HL-60 (cell line): ENCODE data around the gene STPG4.

Experiments used
- DNase-seq, 2 experiments: peaks; one replicate each; pipeline ENCODE4 v3.0.0-alpha.2; 2010 to 2020; ENCODE audit warnings: low read depth in 1 of 2, low spot score in 1 of 2
- H3K27ac ChIP-seq: fragments of 250-450 bp; sonication (Bioruptor Pico); replicated peaks from 2 replicates; pipeline ENCODE4 v1.5.1; 2020; ENCODE audit warnings: mild to moderate bottlenecking, moderate library complexity
- H3K27me3 ChIP-seq: fragments of 250-450 bp; sonication (Bioruptor Pico); 2 replicates; pipeline ENCODE4 v1.5.1; 2021; ENCODE audit warnings: mild to moderate bottlenecking, moderate library complexity; ENCODE audit not compliant: insufficient read depth, poor library complexity, severe bottlenecking
- H3K4me3 ChIP-seq: replicated peaks from 2 replicates; pipeline ENCODE4 v1.5.1; 2011; ENCODE audit warnings: mild to moderate bottlenecking, control low read depth, low read length; ENCODE audit not compliant: insufficient read depth
- GABPA ChIP-seq: IDR thresholded peaks from 2 replicates; pipeline ENCODE4 v1.6.1; 2012; ENCODE audit warnings: low read depth
- POLR2AphosphoS5 ChIP-seq: IDR thresholded peaks from 2 replicates; pipeline ENCODE4 v1.6.1; 2012; ENCODE audit warnings: low read depth
- SPI1 ChIP-seq: IDR thresholded peaks from 2 replicates; pipeline ENCODE4 v1.6.1; 2012; ENCODE audit warnings: low read depth, mild to moderate bottlenecking, borderline replicate concordance
- TF ChIP-seq, protein P1 (sequence below): IDR thresholded peaks from one replicate; pipeline ENCODE4 v1.5.1; 2011; ENCODE audit warnings: low read length, control low read depth, inconsistent platforms; ENCODE audit not compliant: insufficient read depth
- TF ChIP-seq, protein P2 (sequence below): IDR thresholded peaks from 2 replicates; pipeline ENCODE4 v1.6.1; 2012; ENCODE audit warnings: low read depth; ENCODE audit not compliant: insufficient replicate concordance

The STPG4 gene

DNA sequence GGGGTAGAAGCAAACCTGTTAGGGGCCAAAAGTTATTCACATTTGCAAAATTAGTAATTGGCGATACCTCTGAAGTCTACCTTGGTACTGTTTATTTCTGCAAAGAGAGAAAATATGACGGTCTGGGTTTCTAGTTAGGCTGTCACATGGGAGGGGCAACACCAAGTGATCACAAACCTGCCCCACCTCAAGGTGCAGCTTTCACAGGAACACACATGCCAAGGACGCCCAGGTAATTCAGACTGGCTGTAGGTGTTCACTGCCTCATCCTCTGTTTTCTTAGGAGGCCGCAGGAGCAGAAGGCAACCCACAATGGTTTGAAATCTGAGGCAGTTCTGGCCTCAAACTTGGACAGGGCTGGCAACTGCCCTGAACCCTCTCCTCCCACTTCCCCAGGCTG is 56.2 kb downstream of the STPG4 start:
- no peak for TF ChIP-seq GABPA
- TF ChIP-seq POLR2AphosphoS5: no peak
- TF ChIP-seq, protein P1, sequence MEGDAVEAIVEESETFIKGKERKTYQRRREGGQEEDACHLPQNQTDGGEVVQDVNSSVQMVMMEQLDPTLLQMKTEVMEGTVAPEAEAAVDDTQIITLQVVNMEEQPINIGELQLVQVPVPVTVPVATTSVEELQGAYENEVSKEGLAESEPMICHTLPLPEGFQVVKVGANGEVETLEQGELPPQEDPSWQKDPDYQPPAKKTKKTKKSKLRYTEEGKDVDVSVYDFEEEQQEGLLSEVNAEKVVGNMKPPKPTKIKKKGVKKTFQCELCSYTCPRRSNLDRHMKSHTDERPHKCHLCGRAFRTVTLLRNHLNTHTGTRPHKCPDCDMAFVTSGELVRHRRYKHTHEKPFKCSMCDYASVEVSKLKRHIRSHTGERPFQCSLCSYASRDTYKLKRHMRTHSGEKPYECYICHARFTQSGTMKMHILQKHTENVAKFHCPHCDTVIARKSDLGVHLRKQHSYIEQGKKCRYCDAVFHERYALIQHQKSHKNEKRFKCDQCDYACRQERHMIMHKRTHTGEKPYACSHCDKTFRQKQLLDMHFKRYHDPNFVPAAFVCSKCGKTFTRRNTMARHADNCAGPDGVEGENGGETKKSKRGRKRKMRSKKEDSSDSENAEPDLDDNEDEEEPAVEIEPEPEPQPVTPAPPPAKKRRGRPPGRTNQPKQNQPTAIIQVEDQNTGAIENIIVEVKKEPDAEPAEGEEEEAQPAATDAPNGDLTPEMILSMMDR: no peak
- TF ChIP-seq, protein P2, sequence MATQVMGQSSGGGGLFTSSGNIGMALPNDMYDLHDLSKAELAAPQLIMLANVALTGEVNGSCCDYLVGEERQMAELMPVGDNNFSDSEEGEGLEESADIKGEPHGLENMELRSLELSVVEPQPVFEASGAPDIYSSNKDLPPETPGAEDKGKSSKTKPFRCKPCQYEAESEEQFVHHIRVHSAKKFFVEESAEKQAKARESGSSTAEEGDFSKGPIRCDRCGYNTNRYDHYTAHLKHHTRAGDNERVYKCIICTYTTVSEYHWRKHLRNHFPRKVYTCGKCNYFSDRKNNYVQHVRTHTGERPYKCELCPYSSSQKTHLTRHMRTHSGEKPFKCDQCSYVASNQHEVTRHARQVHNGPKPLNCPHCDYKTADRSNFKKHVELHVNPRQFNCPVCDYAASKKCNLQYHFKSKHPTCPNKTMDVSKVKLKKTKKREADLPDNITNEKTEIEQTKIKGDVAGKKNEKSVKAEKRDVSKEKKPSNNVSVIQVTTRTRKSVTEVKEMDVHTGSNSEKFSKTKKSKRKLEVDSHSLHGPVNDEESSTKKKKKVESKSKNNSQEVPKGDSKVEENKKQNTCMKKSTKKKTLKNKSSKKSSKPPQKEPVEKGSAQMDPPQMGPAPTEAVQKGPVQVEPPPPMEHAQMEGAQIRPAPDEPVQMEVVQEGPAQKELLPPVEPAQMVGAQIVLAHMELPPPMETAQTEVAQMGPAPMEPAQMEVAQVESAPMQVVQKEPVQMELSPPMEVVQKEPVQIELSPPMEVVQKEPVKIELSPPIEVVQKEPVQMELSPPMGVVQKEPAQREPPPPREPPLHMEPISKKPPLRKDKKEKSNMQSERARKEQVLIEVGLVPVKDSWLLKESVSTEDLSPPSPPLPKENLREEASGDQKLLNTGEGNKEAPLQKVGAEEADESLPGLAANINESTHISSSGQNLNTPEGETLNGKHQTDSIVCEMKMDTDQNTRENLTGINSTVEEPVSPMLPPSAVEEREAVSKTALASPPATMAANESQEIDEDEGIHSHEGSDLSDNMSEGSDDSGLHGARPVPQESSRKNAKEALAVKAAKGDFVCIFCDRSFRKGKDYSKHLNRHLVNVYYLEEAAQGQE: no peak
- DNase-seq: no peak
- H3K27ac ChIP-seq: no peak overlapping the region
- H3K27me3 ChIP-seq: no peaks in the 10 kb centered on the region
- H3K4me3 ChIP-seq: no peak overlapping the region

DNA sequence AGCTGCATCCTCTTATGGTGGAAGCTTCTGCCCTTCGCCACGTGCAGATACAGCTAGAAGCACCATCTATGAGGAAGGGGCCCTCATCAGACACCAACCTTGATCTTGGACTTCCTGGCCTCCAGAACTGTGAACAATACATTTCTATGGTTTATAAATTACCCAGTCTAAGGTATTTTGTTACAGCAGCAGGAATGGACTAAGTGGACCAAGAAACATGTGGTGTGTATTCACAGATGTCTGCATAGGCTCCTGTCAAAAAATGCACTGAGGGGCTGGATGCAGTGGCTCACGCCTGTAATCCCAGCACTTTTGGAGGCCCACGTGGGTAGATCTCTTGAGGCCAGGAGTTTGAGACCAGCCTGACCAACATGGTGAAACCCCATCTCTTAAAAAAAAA is 57.5 kb downstream of the STPG4 start:
- no peaks in the 10 kb centered on the region for H3K27me3 ChIP-seq
- DNase-seq: no peak
- no peak overlapping the region for H3K27ac ChIP-seq
- TF ChIP-seq, protein P1: no peak
- TF ChIP-seq POLR2AphosphoS5 (no peak), SPI1 (no peak), GABPA (no peak)
- TF ChIP-seq, protein P2: no peak
- H3K4me3 ChIP-seq: no peak overlapping the region

DNA sequence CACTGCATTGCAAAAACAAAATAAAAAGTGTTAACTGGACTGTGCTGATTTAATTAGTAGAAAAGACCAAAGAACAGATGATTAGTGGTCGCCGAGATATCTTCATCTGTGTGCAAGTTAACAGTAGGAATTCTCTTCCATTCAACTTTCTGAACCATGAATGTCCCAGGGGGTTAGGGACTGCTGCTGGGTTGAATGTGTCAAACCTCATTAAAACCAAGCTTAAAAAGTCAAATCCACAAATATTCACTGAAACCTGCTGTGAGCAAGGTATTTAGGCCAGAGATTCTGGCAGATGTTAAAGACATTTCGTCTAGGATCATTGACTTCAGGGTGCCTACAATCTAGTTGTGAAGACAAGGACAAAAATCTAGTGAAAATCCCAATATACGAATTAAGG is 58.7 kb downstream of the STPG4 start:
- DNase-seq: no peak
- TF ChIP-seq POLR2AphosphoS5 (no peak), GABPA (no peak), SPI1 (no peak)
- TF ChIP-seq, protein P2: no peak
- TF ChIP-seq, protein P1: no peak
- H3K27me3 ChIP-seq: no peaks in the 10 kb centered on the region

More for the DNA sequence above, 58.7 kb downstream of the STPG4 start:
- Histone ChIP-seq H3K27ac (no peak overlapping the region), H3K4me3 (no peak overlapping the region)
